ENCODE data around the gene CTNNBIP1.

Gene CTNNBIP1

DNA sequence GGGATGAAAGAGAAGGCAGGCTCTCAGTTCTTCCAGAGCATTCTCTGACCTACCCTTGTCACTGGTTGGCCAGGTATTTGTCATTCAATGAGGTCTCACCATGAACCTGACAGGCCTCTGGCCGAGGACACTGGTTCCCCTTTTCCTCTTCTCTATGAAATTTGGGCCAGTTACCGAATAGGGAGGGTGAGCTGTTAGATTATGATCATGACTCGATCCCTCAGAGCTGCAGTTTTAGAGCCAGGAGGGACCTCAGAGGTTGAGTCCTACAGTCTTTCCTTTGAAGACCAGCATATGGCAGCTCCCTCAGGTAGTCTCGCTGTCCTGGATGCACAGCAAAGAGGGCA, 56.8 kb downstream of the CTNNBIP1 start:
- DNase-seq (ENCODE audit: low read depth) = no peak

DNA sequence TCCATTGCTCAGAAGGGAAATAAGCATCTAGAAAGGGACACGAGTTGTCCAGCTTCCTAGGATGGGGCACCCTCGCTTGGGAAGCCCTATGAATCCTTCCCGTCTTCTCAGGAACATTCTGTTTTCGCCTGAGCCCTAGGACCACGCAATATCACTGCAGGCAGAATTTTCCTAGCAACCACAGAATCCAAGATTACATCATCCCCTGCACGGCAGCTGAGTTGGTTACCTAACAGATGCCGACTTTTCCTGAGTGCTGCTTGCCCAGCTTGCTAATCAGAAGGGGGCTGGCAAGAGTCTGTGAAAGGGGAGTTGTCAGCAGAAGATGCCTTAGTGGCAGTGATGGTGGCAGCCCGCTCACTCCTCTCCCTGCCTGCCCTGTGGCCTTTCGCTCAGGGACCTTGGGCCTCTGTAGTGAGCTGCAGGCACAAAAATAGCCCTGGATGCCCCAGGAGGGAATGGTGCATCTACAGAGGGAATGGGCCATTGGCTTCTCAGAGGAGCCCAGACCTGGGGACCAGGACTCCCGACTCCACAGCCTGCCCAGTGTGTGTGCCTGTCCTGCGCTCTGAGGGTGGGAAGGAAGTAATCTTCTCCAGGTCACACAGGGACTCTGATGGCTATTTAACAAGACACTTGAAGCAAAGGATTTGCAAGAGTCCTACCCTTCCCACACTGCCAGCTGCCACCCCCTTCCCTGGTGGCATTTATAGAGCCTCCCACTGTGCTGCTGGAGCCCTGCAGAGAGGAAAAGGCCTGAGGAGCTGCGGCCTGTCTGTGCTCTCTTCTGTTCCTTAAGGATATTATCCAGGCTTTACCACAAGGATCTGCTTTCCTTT, 57.4 kb downstream of the CTNNBIP1 start:
- no peak for DNase-seq (ENCODE audit: low read depth)

DNA sequence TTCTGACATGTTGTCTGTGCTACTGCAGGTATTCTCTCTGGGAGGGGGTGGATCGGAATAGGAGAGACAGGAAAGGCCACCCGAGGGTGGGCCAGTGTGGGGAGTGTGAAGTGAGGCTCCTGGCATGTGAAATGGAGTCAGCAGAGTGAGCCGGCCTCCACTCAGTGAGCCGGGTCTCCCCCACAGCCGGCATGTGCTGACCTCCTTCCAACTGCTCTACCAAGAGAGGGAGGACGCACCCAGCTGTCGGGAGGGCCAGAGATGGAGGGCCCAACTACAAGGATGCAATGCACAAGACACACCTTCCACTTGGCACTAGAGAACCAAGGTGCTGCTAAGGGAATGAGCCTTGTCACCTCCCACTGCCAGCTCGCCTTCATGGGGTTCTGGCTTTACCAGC, 58.1 kb downstream of the CTNNBIP1 start:
- no peak for DNase-seq (ENCODE audit: low read depth)

DNA sequence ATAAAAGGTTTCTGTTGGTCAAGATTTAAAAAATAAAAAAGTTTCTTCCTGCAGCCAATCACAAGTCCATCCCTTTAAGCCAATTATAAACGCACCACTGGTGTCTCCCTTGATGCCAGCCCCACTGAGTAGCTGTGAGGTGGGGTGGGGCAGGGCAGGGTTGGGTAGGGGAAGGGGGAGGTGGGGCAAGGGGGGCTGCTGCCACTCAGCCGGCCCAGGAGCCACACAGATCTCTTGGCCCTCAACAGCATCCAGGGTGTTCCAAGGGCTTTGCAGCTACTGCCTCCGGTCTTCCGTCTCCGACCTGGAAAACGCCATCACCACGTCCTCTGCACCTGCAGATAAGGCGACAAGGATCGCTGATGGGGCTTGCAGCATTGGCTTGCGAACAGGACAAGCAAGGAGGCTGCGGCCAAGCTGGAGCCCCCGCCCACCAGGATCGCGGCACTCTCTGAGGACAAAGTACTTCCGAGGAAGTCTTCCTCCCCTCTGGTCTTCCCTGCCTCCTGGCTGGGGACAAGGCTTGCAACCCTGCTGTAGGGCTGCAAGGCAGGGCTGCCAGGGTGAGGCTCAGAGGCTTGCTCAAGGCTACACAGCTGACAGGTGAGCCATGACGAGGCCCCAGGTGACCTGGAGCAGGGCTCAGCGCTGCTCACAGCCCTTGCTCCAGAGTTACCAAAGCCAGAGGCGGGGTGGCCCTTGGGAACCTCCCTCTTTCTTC, 59.5 kb downstream of the CTNNBIP1 start:
- no peak for DNase-seq (ENCODE audit: low read depth)

DNA sequence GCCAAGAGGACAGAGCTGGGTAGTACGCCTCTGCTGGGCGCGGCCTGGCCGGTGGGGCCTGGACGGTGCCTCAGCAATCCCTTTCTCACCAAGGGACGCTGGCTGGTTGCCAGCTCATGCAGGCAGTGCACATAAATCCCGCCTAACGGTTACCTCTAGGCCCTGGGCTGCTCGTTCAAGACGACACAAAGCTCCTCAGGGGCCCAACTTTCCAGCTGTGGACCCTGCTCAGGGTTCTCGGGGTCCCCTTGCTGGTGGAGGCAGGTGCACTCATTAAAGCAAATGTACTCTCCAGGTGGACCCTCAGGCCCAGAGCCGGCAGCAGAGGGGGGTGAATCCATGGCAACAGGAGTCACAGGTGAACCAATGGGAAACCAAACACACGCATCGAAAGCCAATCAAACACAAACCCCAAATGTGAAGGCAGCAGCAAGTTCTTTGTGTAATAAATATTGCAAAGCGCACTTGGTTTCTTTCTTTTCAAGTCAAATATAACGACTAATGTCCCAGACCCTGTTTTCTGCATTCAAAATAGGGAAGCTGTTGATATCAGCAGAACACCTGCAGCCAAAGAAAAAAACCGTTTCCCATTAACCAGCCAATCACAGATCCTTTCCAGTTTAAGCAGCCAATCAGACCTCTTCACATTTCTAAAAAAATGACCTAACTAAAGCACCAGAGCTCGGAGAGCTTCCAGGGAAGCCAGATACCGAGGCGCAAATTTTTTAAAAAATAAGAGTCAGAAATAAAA, 60.2 kb downstream of the CTNNBIP1 start:
- DNase-seq (ENCODE audit: low read depth) = no peak

DNA sequence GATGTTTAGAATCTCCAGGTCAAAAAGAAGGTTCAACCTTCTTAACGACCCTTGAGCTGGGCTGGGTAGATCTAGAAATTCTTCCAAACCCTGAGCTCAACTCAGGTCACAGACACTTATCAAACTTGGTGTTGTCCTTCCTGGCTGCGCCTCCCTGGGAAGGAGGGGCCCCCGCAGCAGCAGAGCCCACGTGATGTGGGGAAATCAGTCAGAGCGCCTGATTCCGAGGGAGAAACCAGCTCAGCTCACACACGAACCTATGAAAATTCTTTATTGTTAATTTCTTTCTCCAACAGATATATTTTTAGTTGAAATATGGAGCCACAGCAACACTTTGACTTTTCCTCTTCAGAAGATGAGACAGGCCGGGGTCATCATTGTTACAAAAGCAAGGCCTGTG, 62.0 kb downstream of the CTNNBIP1 start:
- no peak for DNase-seq (ENCODE audit: low read depth)

DNA sequence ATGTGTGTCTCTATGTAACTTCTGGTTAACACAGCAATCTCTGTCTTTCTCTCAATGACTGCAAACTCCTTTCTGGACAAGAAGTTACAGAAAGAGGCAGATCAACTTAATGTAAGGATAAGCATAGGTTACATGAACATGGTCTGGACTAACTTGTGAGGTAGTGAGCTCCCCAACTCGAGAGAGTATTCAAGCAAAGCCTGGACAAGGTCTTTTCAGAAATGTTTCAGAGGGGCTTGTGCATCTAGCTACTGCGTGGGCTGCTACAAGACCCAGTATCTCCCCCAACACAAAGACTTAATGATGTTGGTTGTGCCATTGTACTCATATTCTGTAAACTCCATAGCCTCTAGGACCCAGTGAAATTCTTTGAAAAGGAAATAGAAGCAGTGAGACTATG, 62.8 kb downstream of the CTNNBIP1 start:
- DNase-seq (ENCODE audit: low read depth) = no peak

DNA sequence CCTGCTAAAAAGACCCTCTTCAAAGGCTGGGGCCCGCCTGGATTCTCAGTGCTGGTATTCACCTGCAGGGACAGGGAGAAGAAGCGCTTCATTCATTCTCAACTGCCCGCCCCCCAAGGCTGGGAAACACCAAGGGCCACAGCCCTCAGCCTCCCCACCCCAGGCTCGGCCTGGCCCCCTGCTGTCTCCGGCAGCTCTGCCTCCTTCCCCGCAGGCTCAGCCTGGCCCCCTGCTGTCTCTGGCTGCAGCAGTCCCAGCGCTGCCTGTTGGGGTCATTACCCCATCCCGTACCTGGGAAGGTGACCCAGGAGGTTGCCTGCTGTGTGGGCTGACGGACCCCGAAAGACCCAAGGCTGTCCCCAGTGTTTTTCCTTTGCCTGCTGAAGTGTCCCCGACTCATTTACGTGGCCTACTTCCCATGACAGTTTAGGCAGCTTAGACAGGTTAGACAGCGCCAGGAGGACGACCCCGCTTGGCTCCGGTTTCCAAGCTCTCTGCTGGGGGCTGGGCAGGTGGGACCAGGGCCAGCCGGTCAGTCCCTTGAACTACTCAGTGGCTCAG, 63.4 kb downstream of the CTNNBIP1 start:
- no peak for DNase-seq (ENCODE audit: low read depth)

DNA sequence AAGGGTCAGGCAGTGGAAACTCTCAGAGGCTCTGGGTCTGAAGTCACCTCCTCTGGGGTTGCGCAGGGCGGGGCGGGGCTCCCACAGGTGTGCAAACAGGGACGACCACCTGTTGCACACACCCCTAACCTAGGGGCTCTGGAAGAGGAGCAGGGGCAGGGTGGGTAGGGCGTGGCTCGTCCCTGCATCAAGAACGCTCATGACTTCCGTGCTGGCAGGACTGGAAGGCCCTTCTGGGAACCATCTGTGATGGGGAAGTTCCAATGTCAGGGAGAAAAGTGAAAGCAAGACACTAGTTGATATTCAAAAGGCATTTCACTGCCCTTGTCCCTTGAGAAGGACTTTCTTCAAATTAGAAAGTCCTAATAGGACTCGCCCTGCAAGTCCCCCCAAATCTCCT, 64.2 kb downstream of the CTNNBIP1 start:
- DNase-seq (ENCODE audit: low read depth) = no peak

DNA sequence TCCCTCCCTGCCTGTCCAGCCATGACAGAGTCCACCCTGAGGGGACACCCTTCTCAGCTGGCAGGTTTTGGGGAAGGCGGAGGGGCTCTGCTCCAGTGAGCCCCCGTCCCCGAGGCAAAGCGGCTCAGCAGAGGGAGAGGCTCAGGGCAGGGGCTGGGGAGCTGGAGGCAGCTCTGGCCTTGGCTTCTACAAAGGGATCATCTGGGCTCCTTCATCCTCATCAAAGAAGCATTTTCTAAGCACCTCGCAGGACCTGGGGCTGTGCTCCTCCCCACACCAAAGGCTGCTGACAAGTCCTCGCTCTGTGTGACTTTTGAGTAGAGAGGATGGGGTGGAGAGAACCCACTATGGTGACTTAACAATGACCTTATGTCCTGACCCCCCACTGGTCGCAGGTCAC, 65.3 kb downstream of the CTNNBIP1 start:
- DNase-seq (ENCODE audit: low read depth) = no peak

DNA sequence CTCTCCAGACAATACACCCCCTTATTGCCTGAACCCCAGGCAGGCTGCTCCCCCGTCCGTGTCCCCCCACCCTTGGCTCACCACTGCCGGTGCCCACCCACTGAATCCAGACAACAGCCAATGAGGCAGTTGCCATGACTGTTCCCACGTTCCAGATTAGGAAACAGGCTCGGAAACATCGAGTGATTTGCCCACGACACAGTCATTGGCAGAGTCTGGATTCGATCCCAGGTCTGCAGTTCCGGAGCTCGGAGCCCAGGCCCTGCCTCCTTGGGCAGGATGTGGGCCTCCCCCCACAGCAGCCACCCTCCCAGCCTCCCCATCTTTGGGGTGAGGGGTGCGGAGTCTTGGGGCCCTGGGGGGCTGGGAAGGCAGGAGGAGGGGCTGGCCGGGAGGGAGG, 66.0 kb downstream of the CTNNBIP1 start:
- no peak for DNase-seq (ENCODE audit: low read depth)

DNA sequence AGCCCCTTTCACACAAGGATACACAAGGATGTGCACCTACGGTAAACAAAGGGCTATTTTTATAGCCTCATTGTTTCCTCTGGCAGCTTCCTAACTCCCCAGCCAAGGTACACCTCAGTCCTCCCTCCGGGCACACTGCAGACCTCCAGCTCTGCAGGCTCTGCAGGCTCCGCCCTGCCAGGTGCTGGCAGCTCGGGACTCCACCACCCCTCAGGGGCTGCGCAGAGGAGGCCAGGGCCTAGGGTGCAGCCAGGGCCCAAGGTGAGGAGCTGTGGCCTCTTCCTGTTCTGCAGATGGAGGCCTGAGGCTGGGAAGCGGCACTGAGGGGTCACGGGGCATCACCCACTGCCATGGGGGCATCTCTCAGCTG, 66.5 kb downstream of the CTNNBIP1 start:
- no peak for DNase-seq (ENCODE audit: low read depth)

DNA sequence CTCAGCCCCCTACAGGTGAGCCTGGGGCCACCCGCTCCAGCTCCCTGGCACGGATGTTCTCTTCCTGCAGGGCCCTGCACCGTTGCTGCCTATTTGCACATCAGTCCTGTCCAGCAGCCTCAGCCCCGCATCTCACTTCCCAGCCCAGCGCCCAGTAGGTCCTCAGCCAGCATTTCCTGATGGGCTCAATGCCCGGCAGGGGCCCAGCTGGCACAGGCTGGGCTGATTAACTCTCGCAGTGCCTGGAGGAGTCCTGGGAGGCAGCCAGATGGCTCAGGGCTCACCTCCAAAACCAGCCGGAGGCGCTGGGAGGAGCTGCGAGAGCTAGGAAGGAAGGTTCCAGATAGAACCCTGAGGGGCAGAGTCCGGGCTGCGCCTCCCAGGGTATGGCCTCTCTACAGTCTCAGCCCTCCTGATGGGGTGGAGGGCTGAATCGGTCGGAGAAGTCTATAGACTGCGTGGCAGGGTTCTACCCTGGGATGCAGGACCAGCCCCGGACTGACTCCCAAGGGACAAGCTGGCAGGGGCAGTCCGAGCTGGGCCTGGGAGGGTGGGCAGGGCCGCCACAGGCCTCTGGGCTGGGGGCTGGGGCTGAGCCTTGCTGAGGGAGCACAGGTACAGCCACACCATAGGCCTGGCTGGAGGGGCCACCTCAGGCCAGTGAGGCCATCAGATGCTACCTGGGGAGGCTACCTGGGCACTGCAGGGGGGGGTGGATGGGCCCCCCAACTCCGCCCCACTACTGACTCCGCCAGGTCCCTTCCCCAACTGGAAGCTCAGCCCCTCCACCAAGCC, 67.1 kb downstream of the CTNNBIP1 start:
- DNase-seq (ENCODE audit: low read depth) = no peak

DNA sequence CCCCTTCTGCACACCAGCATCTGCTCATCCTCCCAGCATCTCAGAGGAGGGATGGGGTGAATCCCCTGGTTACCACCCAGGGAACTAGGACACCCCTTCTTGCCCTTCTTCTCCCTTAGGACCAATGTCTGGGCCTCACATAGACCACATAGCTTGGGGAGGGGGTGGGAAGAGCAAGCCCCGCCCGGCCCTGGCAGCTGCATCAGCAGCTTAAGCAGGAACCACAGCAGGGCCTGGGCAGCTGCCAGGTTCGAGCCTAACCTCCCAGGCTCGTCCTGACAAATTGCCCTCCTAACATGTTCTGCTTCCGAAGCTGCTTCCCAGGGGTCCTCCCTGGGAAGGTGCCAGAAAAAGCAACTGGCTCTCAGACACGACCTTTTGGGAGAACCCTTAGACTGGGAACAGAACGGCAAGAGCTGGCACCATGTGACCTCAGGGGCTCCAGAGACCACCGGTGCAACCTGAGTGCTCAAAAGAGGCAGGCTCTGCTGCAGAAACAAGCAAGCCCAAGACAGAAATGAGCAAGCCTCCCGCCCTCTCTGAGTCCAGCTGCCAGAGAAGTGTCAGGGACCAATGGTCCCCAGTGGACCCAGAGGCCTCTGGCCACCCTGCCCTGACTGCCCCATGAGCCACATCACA, 67.9 kb downstream of the CTNNBIP1 start:
- DNase-seq (ENCODE audit: low read depth) = no peak

DNA sequence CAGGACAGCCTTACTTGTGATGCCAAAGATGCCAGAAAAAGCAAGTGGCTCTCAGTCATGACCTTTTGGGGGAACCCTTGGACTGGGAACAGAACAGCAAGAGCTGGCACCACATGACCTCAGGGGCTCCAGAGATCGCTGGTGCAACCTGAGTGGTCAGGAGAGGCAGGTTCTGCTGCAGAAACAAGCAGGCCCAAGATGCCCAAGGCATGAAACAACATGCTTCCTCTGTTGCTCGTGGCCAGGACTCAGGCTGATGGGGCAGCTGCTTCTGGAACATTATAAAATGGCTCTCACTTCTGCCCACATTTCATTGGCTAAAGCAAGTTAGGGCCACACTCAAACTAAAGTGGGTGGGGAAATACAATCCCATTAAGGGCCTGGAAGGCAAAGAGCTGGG, 68.6 kb downstream of the CTNNBIP1 start:
- DNase-seq (ENCODE audit: low read depth) = no peak

DNA sequence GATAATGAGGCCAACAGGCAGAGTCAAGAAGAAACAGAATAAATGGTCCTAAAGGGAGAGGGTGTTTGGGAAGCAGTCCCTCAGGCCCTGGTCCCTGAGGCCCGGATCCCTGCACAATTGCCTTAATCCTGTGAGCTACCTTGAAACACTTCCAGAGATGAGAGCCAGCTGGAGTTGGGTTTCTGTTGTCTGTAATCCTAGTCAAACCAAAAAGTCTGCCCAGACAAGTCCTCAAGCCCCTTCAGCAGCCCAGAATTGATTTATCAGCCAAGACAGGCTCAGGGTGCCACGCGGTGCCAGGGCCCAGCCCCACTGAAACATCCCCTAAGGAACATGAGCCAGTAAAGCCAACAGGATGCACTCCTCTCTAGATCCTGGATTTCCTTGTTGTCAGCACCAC, 69.9 kb downstream of the CTNNBIP1 start:
- DNase-seq (ENCODE audit: low read depth) = no peak

DNA sequence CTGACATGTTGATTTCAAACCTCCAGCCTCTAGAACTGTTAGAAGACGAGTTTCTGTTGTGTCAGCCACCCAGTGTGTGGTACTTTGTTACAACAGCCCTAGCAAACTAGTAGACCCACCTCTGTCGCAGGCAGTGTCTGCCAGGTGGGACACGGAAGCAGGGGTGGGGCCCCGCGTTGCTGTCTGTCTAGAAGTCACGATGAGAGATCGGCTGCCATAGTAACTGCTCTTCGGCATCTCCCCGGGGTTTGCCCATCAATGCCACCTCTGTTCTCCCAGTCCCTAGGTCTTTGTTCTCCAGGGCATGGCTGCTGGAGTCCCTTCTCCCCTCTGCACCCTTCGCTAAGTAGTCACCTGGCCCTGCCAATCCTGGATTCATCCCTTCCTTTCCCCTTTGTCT, 71.1 kb downstream of the CTNNBIP1 start:
- no peak for DNase-seq (ENCODE audit: low read depth)

DNA sequence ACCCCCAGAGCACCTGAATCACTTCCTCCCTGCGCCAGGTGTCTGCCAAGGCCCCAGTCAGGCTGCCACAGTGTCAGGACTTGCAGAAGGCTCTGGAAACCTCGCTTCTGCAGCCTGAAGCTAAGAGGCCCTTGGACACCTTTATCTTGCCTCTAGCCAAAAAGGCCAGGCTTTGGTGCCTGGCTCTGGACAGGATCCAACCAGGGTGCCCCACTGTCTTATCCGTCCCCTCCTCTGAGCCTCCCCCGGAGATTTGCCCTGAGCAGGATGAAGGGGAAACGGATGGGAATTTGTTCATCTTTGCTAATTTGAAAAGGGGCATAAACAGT, 73.5 kb downstream of the CTNNBIP1 start:
- DNase-seq (ENCODE audit: low read depth) = no peak

DNA sequence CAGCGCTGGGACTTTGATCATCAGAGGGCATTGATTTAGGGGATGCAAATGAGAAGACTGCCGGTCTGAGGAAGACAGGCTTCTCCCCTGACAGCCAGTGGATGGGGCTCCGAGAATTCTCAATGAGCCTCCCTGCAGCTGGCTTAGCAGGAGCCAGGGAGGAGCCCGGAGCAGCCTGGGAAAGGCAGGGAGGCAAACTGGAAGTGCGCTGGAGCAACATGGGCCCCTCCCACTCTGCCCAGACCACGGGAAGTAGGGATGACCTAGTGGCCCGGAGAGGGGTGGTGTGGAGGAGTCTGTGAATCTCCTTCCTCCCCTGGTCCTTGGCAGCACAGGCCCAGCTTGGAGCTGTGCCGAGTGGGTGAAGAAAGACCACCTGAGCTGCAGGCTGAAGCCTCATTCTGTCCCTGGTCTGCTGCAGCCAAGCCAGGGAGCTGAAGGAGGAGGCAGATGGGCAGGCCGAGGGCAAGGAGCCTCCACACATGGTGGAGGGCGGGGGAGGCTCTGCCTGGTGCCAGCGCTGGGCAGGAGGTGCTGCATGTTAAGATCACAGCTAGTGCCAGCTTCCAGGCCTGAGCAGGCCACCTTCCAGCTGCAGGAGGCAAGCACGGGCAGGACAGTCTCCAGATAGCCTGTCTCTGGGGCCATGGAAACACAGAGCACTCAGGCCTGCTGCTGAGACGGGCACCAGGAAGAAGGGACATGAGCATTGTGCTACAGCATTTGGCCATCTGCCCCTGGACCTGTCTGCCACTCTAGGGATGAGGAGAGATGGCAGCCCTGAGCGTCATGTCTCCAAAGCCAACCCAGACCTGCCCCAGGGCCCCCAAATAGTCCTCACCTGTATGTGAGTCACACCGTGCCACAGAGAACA, 74.1 kb downstream of the CTNNBIP1 start:
- no peak for DNase-seq (ENCODE audit: low read depth)

DNA sequence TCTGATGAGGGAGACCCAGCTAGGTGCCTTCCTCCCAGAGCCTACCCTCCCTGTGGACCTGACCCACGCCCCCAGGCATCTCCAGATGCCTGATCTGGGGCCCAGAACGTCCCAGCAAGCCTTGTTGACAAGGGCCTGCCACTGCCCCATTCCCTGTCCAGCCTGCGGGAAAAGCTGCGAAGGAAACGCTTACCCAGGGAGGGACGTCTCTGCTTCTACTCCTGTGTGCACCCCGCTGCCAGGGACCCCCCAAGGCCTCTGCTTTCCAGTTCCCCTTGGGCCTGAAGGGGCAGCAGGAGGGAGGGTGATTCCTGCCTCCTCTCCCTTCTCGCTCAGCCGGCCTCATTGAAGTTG, 74.7 kb downstream of the CTNNBIP1 start:
- DNase-seq (ENCODE audit: low read depth) = no peak

DNA sequence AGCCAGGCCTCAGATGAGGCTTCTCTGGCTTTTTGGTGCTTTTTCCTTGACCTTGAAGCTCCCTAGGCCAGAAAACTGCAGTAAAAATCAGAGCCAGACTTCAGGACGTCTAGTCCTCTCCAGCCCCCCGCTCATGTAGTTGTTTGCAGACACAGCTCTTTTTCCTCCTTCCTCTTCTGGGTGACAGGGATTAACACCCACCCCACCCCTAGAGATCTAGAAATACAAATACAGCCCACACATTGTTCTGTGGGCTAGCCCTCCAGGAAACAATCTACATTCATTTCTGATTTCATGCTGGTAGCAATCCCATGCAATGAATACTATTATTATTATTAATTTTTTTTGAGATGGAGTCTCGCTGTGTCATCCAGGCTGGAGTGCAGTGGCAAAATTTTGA, 76.4 kb downstream of the CTNNBIP1 start:
- no peak for DNase-seq (ENCODE audit: low read depth)

Data from stimulated activated CD4-positive, alpha-beta T cell treated with anti-CD3 and anti-CD28 coated beads, Interleukin-2, amount 100 ng/mL, for 4 hours (primary cell).